NCI-H345 treated with DMSO at 0.1 percent for 48 hours (cell line): Measurements from ENCODE around the gene TMEM184C.

Experiments used
- DNase-seq: peaks from one replicate; lab custom pipeline; 2025; ENCODE audit not compliant: unreplicated experiment; lab: John Stamatoyannopoulos, UW

The TMEM184C gene

GRCh38 chr4:147617173-147617840, at the start of gene TMEM184C:
Gene TMEM184C, plus strand, starts transcription at chr4:147617397. Its CDS starts 560 bp downstream, at chr4:147617957.
- DNase-seq: peak; percentile 77

- no peak for DNase-seq
Measured at GRCh38 chr4:147570616-147571015, 46.6 kb upstream of the TMEM184C start.

- no peak for DNase-seq
Measured at GRCh38 chr4:147571036-147571770, 46.0 kb upstream of the TMEM184C start.

GRCh38 chr4:147576084-147576483, 41.1 kb upstream of the TMEM184C start:
- DNase-seq: no peak

- DNase-seq: no peak
Measured at GRCh38 chr4:147578051-147578476, 39.1 kb upstream of the TMEM184C start.

GRCh38 chr4:147578593-147578992, 38.6 kb upstream of the TMEM184C start:
- no peak for DNase-seq

GRCh38 chr4:147580396-147580795, 36.8 kb upstream of the TMEM184C start:
- no peak for DNase-seq

DNA sequence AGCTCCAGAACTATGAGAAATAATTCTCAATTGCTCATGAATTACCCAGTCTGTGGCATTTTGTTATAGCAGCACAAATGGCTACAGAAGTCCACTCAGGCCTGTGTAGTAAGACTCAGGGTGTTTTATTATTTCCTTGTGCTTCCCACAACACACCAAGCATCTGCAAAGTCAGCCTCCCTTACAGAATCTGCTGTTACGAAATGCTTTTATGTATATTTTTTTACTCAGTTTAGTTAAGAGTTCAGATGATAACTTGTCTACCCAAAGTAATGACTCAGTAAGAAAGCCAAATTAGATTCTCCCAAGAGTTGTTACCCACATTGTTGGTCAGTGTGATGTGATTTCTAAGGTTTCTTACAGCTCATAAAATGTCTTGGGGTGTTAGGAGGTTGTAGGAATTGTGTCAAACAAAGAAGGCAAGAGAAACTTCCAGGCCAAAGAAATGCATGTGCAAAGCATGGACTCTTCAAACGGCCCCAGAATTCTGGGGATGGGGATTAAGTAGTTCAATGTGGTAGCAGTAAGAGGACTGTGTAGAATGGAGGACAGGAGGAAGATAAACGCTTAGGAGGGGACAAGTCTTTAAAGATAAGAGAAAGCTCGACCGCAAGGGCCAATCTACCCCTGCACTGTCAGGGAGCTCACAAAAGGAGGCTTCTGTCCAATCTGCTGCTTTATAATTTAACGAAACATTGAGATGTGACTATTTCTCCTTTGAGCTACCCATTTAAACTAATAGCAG, 35.4 kb upstream of the TMEM184C start:
- no peak for DNase-seq

- DNase-seq: no peak
Measured at GRCh38 chr4:147582386-147583060, 34.7 kb upstream of the TMEM184C start.

GRCh38 chr4:147583876-147584275, 33.3 kb upstream of the TMEM184C start:
- no peak for DNase-seq

DNA sequence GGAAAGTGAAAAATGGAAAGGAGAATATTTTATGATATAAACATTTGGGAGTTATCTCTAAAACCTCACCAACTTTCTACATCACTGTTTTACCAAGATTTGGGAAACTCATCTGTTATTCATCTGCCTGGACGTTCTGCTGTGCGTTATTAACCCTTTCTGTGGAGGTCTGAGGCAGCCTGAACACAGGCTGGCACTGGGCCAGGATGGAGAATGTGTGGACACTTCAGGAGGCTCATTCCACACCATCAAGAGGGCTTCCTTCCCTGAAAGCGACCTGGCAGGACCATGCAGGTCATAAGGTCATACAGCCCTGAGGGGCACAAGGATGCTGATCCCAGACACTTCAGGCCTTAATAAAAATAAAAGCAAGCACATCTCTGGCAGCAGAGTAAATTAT, 31.2 kb upstream of the TMEM184C start:
- DNase-seq: no peak

DNA sequence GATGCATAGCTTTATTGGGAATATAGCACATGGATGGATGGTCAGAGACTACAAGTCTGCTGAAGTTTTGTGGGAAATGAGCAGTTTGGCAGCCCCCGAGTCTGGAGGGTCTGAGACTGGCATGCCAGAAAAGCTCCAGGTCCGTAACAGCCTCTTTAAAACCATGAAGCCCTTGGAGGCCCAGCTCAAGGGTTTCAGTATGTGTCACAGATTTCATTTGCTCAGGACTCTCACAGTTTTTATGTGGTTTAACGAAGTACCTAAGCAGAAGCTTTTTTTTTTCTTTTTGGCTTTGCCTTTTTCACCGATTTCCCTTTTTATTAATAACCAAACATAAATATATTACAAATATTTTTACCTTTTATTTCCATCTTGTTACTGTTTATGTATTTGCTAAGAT, 30.6 kb upstream of the TMEM184C start:
- DNase-seq: no peak

GRCh38 chr4:147587041-147587440, 30.2 kb upstream of the TMEM184C start:
- DNase-seq: no peak

DNA sequence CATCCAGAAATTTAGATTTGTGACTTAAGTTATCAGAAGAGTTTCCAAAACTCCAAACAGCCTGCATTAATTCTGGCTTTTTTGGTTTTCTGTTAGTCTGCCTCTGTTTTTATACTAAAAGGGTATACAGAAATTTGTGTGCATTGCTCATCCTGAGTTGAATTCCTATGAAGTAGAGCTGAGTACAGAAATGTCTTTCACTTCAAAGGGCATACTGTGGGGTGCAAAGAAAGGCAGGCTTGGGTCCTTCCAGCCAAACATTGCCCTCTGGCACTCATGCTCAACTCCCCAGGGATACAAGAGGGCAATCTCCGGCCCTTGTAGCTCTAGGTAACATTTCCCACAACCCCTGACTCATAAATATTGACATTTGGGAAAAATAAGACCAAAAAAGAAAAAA, 27.6 kb upstream of the TMEM184C start:
- DNase-seq: no peak

- DNase-seq: no peak
Measured at GRCh38 chr4:147590249-147590920, 26.8 kb upstream of the TMEM184C start.

GRCh38 chr4:147591106-147591505, 26.1 kb upstream of the TMEM184C start:
- DNase-seq: no peak

DNA sequence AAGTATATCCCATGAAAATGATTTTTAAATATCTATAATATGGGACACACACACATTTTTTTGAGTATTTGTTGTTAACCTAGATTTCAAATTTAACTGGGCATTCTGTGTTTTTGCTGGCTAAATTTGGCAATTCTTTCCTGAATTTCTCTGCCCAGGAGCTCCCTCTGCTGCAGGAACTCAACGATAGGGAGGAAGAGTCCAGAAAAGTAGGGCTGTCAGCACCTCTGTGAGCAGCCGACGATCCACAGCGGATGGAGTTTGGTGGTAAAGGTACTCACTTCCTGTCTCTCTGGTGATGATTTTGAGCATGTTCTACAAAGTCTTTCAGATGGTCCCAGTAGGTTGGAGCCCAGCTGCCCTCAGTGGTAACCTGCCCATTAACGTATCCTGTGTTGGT, 23.1 kb upstream of the TMEM184C start:
- DNase-seq: no peak

- no peak for DNase-seq
Measured at GRCh38 chr4:147594578-147594977, 22.6 kb upstream of the TMEM184C start.

GRCh38 chr4:147596377-147596776, 20.8 kb upstream of the TMEM184C start:
- no peak for DNase-seq

DNA sequence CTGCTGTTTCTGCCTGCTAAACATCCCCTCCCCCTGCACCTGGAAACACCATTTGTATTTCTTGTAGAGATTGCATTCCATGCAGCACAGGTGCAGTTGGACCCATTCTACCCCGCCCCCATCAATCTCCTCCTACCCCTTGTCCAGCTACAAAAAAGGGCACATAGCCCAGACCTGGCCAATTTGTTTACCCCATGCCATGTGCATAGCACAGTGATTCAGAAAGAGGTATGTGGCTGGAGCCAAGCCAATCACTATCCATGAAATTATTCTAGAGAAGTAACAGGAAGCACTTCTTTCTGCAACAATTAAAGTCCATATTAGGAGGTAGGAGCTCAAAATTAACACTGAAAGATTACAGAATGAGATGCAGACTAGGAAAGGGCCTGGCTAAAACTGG, 20.2 kb upstream of the TMEM184C start:
- no peak for DNase-seq

GRCh38 chr4:147597561-147597960, 19.6 kb upstream of the TMEM184C start:
- no peak for DNase-seq
